K562 (cell line): Measurements from ENCODE around the gene KCND3. TPM values are rescaled to one million over a fixed set of nuclear protein-coding genes. Genes with fewer than 3 reads are reported as not detected.

Source experiments
- ATF1 ChIP-seq, 2 experiments: fragments of 450-650 bp in 1 of 2; IDR thresholded peaks; 2 replicates each; pipeline ENCODE4 v1.6.1; 2016; ENCODE audit warnings: missing compliant biosample characterization in 1 of 2, missing genetic modification characterization in 1 of 2
- DPF2 ChIP-seq: fragments of 450-650 bp; IDR thresholded peaks from 2 replicates; pipeline ENCODE4 v1.6.1; 2016
- ESRRB ChIP-seq: fragments of 250-450 bp; sonication (Bioruptor Pico); IDR thresholded peaks from 2 replicates; pipeline ENCODE4 v1.5.0; 2020; ENCODE audit warnings: mild to moderate bottlenecking, moderate library complexity, borderline replicate concordance
- FOSL1 ChIP-seq: fragments of 200-800 bp; sonication (Bioruptor generic); conservative IDR thresholded peaks from 2 replicates; pipeline ENCODE4 v1.6.1; 2016; ENCODE audit warnings: missing genetic modification characterization, missing compliant biosample characterization
- GTF2A2 ChIP-seq: IDR thresholded peaks from 2 replicates; pipeline ENCODE4 v1.6.1; 2016; ENCODE audit warnings: mild to moderate bottlenecking, missing genetic modification characterization, missing compliant biosample characterization
- SAFB2 ChIP-seq: fragments of 200-400 bp; formaldehyde crosslinking; IDR thresholded peaks from 2 replicates; pipeline ENCODE4 v1.6.1; 2018; ENCODE audit warnings: borderline replicate concordance, low read length, low read depth, moderate library complexity; ENCODE audit not compliant: severe bottlenecking
- SIRT6 ChIP-seq: IDR thresholded peaks from one replicate; pipeline ENCODE4 v1.6.1; 2012; ENCODE audit warnings: low read depth, mild to moderate bottlenecking, control low read depth, inconsistent platforms, low read length, moderate library complexity
- SIX5 ChIP-seq, 2 experiments: IDR thresholded peaks; 2 replicates each; pipeline ENCODE4 v1.6.1; 2011; ENCODE audit warnings: low read length in 2 of 2, borderline replicate concordance in 1 of 2, low read depth in 1 of 2, mild to moderate bottlenecking in 1 of 2, moderate library complexity in 1 of 2; ENCODE audit not compliant: insufficient read depth in 1 of 2
- SUPT5H ChIP-seq: fragments of 450-650 bp; IDR thresholded peaks from 2 replicates; pipeline ENCODE4 v1.6.1; 2016
- TAF15 ChIP-seq: fragments of 200-400 bp; formaldehyde crosslinking; IDR thresholded peaks from 2 replicates; pipeline ENCODE4 v1.6.1; 2017; ENCODE audit warnings: mild to moderate bottlenecking, low read depth, low read length, moderate library complexity
- TBL1XR1 ChIP-seq, 2 experiments: IDR thresholded peaks; 2 replicates each; pipeline ENCODE4 v1.6.1; 2012; ENCODE audit warnings: improper control_type of control experiment in 2 of 2, low read length in 2 of 2, mild to moderate bottlenecking in 1 of 2
- TEAD2 ChIP-seq: fragments of 450-650 bp; IDR thresholded peaks from 2 replicates; pipeline ENCODE4 v1.6.1; 2016; ENCODE audit warnings: missing genetic modification characterization, control low read depth, missing compliant biosample characterization
- ZBTB33 ChIP-seq: sonication (generic); formaldehyde crosslinking; IDR thresholded peaks from 2 replicates; pipeline ENCODE4 v1.8.1; 2023; ENCODE audit warnings: mild to moderate bottlenecking, missing genetic modification reagents
- ZMIZ1 ChIP-seq, 2 experiments: fragments of 150-350 bp in 1 of 2; IDR thresholded peaks; 2 replicates each; pipeline ENCODE4 v1.6.1; 2012 to 2016; ENCODE audit warnings: low read depth in 2 of 2, low read length in 2 of 2, mild to moderate bottlenecking in 1 of 2, moderate library complexity in 1 of 2
- ZNF146 ChIP-seq: IDR thresholded peaks from one replicate; pipeline ENCODE4 v1.6.1; 2018; ENCODE audit warnings: missing compliant biosample characterization; ENCODE audit not compliant: unreplicated experiment
- ZNF408 ChIP-seq: fragments of 250-450 bp; sonication (Bioruptor Pico); IDR thresholded peaks from 2 replicates; pipeline ENCODE4 v1.4.0; 2020; ENCODE audit warnings: low read depth, mild to moderate bottlenecking, moderate library complexity
- ZNF57 ChIP-seq: fragments of 450-650 bp; formaldehyde crosslinking; IDR thresholded peaks from 2 replicates; pipeline ENCODE4 v1.4.0; 2020; ENCODE audit warnings: mild to moderate bottlenecking, moderate library complexity
- ZNF717 ChIP-seq: fragments of 250-450 bp; sonication (Bioruptor Pico); IDR thresholded peaks from 2 replicates; pipeline ENCODE4 v1.5.0; 2021
- polyA plus RNA-seq, 8 experiments: library from polyadenylated mRNA; depleted of rRNA in 4 of 8; stranded (reverse) in 5 of 8; unstranded in 3 of 8; fragments of >200 nt; fragmentation: Nextera tagmentation in 2 of 8; fragmentation: Illumina TruSeq in 1 of 8; extraction: Ambion mirVana in 2 of 8; extraction: Trizol in 1 of 8; gene quantifications; 2 replicates each; pipeline versions ENCODE4 v1.2.1 to v1.2.3, GENCODE V29; 2011 to 2014; ENCODE audit warnings: inconsistent platforms in 1 of 8, missing spikeins in 1 of 8
- total RNA-seq, 7 experiments: library from RNA; depleted of rRNA in 6 of 7; stranded (reverse); fragments of >200 nt in 6 of 7; fragmentation: Illumina TruSeq in 2 of 7; extraction: Trizol in 2 of 7; gene quantifications; 2 replicates each; pipeline versions ENCODE4 v1.2.1 to v1.2.3, GENCODE V29; 2011 to 2021; ENCODE audit warnings: low replicate concordance in 1 of 7
- TF ChIP-seq, protein P1 (sequence below): fragments of 250-450 bp; sonication (Bioruptor Pico); IDR thresholded peaks from 2 replicates; pipeline ENCODE4 v1.4.0; 2020; ENCODE audit warnings: mild to moderate bottlenecking, moderate library complexity
- TF ChIP-seq, protein P2 (sequence below): sonication (generic); formaldehyde crosslinking; IDR thresholded peaks from 2 replicates; pipeline ENCODE4 v1.8.0; 2022; ENCODE audit warnings: missing genetic modification reagents, mild to moderate bottlenecking, moderate library complexity, borderline replicate concordance

KCND3 gene
- total and polyA plus RNA-seq, 9 of the 15 experiments (the other 6 are each of a cell fraction or from before 2014, with no cell fraction given): not detected

GRCh38 chr1:111739194-111739924, 250.1 kb downstream of the KCND3 start, which contains the start of gene INKA2 (continued):
- TF ChIP-seq ZNF408 (no peak), TEAD2 (tag) (no peak), SIX5 (IDR thresholded peaks at IDR 0.05; ENCODE audit: borderline replicate concordance in 1 of 2, insufficient read depth in 1 of 2, low read depth in 1 of 2, low read length in 2 of 2) (no peak), ATF1 (CRISPR knock-in tag; IDR thresholded peaks at IDR 0.05) (no peak), ATF1 (tag; IDR thresholded peaks at IDR 0.05) (peak; percentile 49), ZNF146 (CRISPR knock-in tag) (peak; percentile 19), DPF2 (0 out of 2 replicates have a peak, but pooled peaks have one; percentile 22), SIRT6 (no peak), FOSL1 (tag) (no peak), TBL1XR1 (IDR thresholded peaks at IDR 0.05; ENCODE audit: low read length in 2 of 2) (no peak), ZNF57 (CRISPR knock-in tag) (no peak), SUPT5H (no peak), ZMIZ1 (IDR thresholded peaks at IDR 0.05; ENCODE audit: low read depth in 2 of 2, low read length in 2 of 2) (no peak), ESRRB (no peak), ZBTB33 (CRISPR knock-in tag) (peak; percentile 86), TAF15 (no peak), ZNF717 (CRISPR knock-in tag) (no peak), GTF2A2 (tag) (0 out of 2 replicates have a peak, but pooled peaks have one; percentile 34), SAFB2 (no peak)
- TF ChIP-seq, protein P1, sequence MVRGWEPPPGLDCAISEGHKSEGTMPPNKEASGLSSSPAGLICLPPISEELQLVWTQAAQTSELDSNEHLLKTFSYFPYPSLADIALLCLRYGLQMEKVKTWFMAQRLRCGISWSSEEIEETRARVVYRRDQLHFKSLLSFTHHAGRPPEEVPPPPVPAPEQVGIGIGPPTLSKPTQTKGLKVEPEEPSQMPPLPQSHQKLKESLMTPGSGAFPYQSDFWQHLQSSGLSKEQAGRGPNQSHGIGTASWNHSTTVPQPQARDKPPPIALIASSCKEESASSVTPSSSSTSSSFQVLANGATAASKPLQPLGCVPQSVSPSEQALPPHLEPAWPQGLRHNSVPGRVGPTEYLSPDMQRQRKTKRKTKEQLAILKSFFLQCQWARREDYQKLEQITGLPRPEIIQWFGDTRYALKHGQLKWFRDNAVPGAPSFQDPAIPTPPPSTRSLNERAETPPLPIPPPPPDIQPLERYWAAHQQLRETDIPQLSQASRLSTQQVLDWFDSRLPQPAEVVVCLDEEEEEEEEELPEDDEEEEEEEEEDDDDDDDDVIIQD (CRISPR knock-in tag): no peak
- TF ChIP-seq, protein P2, sequence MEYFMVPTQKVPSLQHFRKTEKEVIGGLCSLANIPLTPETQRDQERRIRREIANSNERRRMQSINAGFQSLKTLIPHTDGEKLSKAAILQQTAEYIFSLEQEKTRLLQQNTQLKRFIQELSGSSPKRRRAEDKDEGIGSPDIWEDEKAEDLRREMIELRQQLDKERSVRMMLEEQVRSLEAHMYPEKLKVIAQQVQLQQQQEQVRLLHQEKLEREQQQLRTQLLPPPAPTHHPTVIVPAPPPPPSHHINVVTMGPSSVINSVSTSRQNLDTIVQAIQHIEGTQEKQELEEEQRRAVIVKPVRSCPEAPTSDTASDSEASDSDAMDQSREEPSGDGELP (CRISPR knock-in tag): peak; percentile 76
